RCC 7860 (cell line): ENCODE data around the gene SLC32A1.

Experiments used
- DNase-seq: peaks from one replicate; pipeline ENCODE4 v3.0.0-alpha.2; 2015; ENCODE audit warnings: low spot score
- FAIRE-seq: peaks from 2 replicates; lab custom pipeline; 2012; peaks lifted over from hg19 to GRCh38; lab: Jason Lieb, UNC

SLC32A1 gene, protein sequence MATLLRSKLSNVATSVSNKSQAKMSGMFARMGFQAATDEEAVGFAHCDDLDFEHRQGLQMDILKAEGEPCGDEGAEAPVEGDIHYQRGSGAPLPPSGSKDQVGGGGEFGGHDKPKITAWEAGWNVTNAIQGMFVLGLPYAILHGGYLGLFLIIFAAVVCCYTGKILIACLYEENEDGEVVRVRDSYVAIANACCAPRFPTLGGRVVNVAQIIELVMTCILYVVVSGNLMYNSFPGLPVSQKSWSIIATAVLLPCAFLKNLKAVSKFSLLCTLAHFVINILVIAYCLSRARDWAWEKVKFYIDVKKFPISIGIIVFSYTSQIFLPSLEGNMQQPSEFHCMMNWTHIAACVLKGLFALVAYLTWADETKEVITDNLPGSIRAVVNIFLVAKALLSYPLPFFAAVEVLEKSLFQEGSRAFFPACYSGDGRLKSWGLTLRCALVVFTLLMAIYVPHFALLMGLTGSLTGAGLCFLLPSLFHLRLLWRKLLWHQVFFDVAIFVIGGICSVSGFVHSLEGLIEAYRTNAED

GRCh38 chr20:38723848-38724625, at the start of gene SLC32A1:
Gene SLC32A1, plus strand, starts transcription at chr20:38724486. Its CDS starts 239 bp downstream, at chr20:38724725.
- no peak for FAIRE-seq
- DNase-seq = no peak

GRCh38 chr20:38674765-38675133, 49.5 kb upstream of the SLC32A1 start:
- DNase-seq (no peak), FAIRE-seq (no peak)

DNA sequence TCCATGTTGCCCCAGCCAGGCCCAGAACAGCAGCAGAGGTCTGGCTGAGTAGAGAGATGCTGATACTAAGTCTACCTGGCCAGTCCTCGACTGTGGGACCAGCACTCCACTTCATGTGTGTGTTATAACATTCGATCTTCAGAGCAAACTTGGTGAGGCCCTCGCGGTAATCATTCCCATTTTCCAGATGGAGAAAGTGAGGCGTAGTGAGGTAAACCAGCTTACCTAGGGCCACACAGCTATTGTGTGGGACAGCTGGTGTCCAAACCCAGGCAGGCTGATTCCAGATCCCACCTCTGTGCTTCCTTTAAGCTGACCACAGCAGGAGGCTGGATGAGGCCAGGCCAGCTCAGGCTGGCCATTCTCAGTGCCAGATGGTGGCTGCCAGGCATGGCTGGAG, 47.7 kb upstream of the SLC32A1 start:
- DNase-seq = no peak
- FAIRE-seq = no peak

DNA sequence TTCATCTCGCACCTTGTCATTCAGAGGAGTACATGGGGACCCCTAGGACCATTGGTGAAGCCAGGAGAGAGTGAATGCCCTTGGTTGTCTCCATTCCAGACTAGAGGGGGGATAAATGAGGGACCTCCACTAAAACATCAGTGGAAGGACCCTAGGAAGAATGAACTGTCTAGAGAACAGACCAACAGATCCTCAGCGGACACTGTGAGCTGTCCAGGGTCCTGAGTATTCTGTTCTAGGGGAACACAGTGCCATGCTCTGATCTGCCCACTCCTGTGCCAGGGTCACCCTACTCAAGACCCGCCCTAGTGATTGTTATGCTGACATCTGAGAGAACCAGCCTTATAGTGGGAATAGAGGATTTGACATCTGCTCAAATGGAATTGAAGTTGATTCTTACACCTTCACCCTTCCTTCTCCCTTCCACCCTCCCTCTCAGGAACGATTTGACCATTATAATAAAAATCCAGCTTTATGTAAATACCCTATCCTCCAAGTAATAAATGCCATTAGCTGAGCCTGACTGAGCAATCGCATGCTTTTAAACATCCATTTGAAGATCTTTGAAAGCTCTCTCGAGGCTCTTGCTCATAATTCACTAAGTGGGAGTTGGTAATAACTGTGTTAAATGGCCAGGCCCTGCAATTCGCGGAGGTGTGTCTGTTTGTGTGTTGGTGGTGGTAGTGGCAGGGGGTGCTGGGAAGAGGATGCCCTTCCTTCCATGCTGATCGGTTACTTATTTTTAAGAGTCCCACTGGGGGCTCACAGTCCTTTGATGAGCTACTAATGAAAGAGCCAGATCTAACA, 43.6 kb upstream of the SLC32A1 start:
- DNase-seq (no peak), FAIRE-seq (no peak)

- DNase-seq (no peak), FAIRE-seq (no peak)
Measured at GRCh38 chr20:38685271-38685670, 39.0 kb upstream of the SLC32A1 start.

GRCh38 chr20:38685853-38686473, 38.3 kb upstream of the SLC32A1 start:
- DNase-seq (no peak), FAIRE-seq (no peak)

GRCh38 chr20:38692436-38693411, 31.6 kb upstream of the SLC32A1 start:
- FAIRE-seq = no peak
- DNase-seq = peak; percentile 33

GRCh38 chr20:38697306-38697705, 27.0 kb upstream of the SLC32A1 start:
- FAIRE-seq (no peak), DNase-seq (no peak)

- DNase-seq (no peak), FAIRE-seq (no peak)
Measured at GRCh38 chr20:38698541-38698940, 25.7 kb upstream of the SLC32A1 start.

DNA sequence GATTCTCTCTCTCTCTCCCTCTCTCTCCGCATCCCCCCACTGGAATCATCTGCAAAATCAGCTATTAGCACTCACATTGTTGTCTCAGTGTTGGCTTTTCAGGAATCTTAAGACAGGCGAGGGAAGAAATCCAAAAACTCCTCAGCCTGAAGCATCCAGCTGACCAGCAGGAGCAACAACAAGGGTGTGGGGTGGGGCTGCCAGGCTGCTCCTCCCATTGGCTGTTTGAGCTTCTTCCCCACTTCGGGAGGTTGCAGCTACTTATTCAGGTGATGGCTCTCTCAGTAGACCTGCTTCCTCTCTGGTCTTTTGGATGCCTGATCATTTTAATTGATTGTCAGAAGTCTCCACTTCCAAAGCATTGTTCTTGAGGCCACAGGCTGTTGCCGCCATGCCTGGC, 24.1 kb upstream of the SLC32A1 start:
- FAIRE-seq (no peak), DNase-seq (no peak)

DNA sequence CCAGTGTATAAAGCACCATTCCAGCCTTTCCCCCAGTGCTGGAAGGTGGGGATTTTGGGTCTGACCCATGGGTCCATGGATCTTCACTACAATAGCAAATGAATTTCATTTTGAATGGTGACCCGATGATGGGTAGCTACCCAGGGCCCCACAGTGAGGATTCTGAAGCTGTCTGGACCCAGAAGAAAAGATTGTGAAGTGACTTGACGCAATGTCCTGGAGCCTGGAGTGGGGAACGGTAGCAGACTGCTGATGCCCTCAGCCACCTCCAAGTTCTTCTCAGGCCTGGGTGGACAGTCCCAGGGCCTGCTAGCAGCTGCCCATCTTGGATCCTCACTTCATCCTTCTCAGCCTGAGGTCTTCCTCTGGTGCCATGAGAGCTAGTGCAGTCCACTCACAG, 23.4 kb upstream of the SLC32A1 start:
- DNase-seq (no peak), FAIRE-seq (no peak)

- DNase-seq (no peak), FAIRE-seq (no peak)
Measured at GRCh38 chr20:38703526-38703925, 20.8 kb upstream of the SLC32A1 start.

DNA sequence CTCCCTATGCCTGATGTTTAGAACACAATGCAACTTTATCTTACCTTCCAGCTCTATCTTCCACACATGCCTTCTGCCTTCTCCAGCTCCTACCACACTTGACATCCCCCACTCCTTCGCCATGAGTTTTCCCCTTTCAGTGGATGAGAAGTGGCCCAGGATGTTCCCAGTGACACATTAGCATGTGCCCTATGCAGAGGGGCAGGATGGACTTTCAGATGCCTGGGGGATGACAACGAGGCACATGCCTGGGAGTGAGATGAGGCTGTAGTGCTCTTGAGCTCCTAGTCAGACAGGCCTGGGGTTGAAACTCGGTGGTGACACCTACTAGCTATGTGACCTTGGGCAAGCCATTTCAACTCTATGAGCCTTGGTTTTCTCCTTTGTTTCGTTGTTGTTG, 20.1 kb upstream of the SLC32A1 start:
- no peak for FAIRE-seq

GRCh38 chr20:38706509-38706908, 17.8 kb upstream of the SLC32A1 start:
- FAIRE-seq (no peak), DNase-seq (no peak)

More for the DNA sequence above, 20.1 kb upstream of the SLC32A1 start:
- no peak for DNase-seq

DNA sequence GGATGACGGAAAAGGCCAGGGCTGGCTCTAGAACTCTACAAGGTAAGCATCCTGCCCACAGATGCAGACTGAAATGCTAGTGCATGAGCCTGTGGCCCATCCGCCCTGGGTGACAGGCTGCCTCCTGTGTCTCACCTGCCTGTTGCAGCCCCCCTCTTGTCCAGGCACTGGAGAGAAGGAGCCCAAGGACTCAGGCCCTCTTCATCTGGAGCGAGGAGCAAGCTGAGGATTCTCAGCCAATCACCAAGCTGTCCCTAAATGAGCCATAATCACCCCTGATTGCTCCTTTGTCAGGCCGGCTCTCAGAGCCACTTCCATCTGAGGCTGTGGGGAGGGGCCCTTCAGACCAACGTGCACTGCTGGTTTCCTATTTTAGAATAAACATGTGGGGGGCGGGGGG, 10.0 kb upstream of the SLC32A1 start:
- no peak for FAIRE-seq
- DNase-seq = no peak

GRCh38 chr20:38715646-38716045, 8.6 kb upstream of the SLC32A1 start:
- FAIRE-seq = no peak
- no peak for DNase-seq

DNA sequence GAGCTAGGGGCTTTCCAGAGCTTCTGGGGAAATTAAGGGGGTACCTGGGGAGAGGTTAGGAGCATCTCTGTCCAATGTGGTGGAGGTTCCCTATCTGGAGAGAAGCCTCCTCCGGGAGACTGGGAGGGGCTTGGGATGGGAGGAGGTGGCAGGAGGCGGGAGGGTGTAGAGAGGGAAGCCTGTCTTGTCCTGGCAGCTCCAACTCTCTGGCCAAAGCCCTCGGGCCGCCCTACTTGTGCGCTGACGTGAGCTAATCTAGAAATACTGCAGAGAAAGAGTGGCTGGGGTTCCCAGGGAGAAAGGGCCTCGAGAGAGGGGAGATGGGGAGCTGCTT, 1.6 kb upstream of the SLC32A1 start:
- DNase-seq (no peak), FAIRE-seq (no peak)

DNA sequence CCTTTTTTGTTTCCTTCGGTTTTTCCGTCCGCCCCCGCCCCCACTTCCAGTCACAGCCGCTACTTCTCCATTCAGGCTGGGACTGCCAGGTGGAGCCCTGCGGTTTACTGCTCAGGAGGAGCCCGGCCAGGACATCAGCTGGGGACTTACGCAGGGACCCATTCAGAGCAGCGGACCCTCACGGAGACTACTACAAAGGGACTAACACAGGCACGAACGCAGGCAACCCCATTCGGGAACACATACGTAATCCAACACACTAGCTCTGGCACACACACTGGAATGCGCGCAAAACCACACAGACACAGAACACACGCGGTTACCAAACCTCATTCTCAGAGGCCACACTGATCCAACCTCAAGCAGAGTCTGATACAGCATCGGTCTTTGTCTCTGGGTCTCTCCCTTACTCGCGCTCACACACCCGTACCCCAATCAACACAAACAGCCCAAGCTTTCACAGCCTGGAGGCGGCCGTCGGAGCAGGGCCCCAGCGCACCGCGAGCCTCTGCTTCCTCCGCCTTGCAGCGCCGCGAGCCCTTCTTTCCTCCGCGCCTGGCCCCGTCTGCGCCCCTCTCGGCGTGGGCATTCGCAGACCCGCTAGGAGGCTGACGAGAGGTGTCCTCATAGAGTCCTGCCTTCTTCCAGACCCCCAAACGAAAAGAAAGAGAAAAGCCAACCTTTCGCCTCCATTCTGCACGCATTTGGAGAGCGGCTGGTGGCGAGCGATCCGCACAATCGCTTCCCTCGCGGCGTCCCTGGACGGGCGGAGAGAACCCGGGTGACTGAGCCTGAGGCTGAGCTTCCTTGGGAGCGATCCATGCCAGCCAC, 1.1 kb upstream of the SLC32A1 start:
- DNase-seq (no peak), FAIRE-seq (no peak)

- DNase-seq = no peak
Measured at GRCh38 chr20:38724626-38725147, 401 bp downstream of the SLC32A1 start.

More at GRCh38 chr20:38724626-38725147, 401 bp downstream of the SLC32A1 start:
- FAIRE-seq = no peak
